NCI-H1092 treated with DMSO at 0.1 percent for 48 hours (cell line): Measurements from ENCODE around the gene C1QTNF9.
"Not testable (repeated sequence)": the region's sequence is repeated elsewhere in the genome, so short reads cannot be mapped to it uniquely, and the experiment has no call there.

Experiments
- DNase-seq: peaks from one replicate; lab custom pipeline; 2025; lab: John Stamatoyannopoulos, UW

C1QTNF9 gene

GRCh38 chr13:24362435-24362952 lies 53.1 kb downstream of the C1QTNF9 start:
- DNase-seq = no peak

GRCh38 chr13:24365191-24365590 lies 55.8 kb downstream of the C1QTNF9 start:
- no peak for DNase-seq

- DNase-seq = not testable (repeated sequence)
These were observed 56.9 kb downstream of the C1QTNF9 start for GRCh38 chr13:24366315-24366714.

- not testable (repeated sequence) for DNase-seq
These were observed 61.9 kb downstream of the C1QTNF9 start for GRCh38 chr13:24371273-24371672.
